ENCODE data around the gene ACOT7.

GRCh38 chr1:6354659-6355317, 38.8 kb downstream of the ACOT7 start:
- TF ChIP-seq EZH2 (IDR thresholded peaks at IDR 0.05; ENCODE audit: low read length, unreplicated experiment) (no peak), CTCF (conservative IDR thresholded peaks at IDR 0.05; ENCODE audit: low read depth, low read length) (no peak), EZH2phosphoT487 (IDR thresholded peaks at IDR 0.05; ENCODE audit: borderline replicate concordance, low read length) (no peak)

Measured in PC-3 (cell line).